GM18520 (cell line): ENCODE results near the gene FGGY.
"Not testable (repeated sequence)": the region's sequence is repeated elsewhere in the genome, so short reads cannot be mapped to it uniquely, and the experiment has no call there.

ENCODE experiments used
- ATAC-seq: cut with Tn5 transposase; IDR thresholded peaks from one replicate; pipeline ENCODE4 v1.9.1; 2021; ENCODE audit not compliant: unreplicated experiment

The FGGY gene

GRCh38 chr1:59288046-59288445 is 8.8 kb upstream of the FGGY start:
- ATAC-seq, result no peak

DNA sequence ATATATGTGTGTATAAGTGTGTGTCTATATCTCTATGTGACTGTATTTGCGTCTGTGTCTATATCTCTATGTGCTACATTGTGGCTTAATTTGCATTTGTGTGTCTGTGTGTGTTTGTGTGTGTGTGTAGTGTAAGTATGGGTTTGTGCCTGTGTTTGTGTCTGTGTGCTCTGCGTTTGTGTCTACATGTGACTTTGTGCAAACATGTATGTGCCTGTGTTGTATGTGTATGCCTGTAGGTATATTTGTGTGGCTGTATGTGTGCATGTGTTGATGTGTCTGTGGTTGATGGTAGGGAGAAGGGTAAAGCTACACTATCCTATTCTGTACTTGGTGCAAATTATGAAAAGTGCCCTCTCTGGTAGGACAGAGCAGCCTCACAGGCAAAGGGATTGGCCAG is 7.3 kb upstream of the FGGY start:
- ATAC-seq, result no peak

DNA sequence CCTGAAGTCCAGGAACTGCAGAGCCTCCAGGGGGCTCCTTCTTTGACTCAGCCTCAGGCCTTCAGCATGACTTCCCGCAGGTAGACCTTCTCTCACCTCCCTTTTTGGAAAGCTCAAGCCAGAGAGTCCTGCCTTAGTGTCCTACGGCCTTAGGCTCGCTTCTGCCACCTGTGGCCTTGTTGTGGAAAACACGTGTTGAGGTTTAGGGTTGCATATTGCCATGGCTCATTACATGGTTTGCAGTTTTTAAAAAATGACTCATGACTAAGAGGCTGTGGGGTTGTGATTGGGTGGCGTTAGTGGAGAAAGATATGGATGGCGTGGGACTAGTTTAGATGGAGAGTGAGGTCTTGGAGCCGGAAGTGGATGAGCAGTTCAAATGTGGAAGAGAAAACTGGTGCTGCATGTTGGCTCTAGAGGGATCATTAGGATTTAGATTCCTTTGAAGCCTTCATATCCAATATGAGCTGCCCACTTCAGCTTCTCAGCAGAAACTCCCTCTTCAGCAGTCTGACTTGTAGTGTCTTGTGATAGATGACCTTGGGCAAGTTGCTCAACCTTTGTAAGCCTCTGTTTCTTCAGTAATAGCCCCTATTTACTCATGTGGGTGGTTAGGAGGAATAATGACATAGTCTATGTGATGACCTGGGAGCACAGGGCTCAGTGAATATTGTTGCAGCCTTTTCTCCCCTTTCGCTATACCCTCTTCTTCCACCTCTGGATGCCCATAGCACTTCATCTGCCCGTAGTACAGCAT is 6.5 kb upstream of the FGGY start:
- ATAC-seq, result peak; percentile 67

GRCh38 chr1:59291561-59291960 is 5.3 kb upstream of the FGGY start:
- no peak for ATAC-seq

DNA sequence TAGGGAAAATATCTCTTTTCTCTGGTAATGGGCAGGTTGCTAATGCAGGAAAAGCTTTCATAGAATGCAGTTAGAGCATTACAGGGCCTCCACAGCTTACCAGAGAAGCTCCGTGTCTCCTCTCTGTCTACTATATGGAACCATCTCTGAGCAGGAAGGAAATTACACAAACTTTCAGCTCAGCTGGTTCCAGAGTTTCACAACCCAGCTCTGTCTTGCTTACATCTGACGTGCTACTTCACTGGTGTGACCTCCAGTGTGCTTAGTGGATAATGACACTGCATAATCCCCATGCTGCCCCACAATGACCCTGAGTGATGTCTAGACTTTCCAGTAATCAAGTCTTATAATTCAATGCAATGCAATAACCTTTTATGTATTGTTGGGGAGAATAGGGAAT is 4.3 kb upstream of the FGGY start:
- no peak for ATAC-seq

DNA sequence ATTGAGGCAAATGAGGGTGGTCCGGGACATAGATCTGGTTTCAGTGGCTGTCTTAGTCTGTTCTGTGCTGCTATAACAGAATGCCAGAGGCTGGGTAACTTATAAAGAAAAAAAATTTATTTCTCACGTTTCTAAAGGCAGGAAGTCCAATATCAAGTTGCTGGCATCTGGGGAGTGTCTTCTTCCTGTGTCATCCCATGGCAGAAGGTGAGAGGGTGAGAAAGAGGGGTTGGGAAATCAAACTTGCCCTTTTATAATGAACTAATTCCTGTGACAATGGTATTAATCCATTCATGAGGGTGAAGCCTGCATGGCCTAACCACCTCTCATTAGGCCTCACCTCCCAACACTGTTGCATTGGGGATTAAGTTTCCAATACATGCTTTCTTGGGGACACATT is 3.7 kb upstream of the FGGY start:
- ATAC-seq, result no peak

DNA sequence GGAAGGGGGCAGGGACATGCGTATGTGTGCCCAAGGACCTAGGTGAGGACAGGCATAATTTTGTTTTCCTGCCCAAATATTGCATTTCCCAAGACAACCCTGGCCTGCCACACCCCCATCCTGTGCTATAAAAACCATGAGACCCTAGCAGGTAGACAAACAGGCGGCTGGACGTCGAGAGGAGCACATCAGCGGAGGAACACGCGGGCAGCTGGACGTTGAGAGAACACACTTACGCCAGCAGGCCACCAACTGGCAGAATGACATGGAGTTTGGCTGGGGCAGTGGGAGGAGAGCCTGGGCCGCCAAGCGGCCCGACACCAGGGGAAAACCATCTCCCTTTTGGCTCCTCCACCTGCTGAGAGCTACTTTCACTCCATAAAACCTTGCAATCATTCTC is 3.0 kb upstream of the FGGY start:
- no peak for ATAC-seq

DNA sequence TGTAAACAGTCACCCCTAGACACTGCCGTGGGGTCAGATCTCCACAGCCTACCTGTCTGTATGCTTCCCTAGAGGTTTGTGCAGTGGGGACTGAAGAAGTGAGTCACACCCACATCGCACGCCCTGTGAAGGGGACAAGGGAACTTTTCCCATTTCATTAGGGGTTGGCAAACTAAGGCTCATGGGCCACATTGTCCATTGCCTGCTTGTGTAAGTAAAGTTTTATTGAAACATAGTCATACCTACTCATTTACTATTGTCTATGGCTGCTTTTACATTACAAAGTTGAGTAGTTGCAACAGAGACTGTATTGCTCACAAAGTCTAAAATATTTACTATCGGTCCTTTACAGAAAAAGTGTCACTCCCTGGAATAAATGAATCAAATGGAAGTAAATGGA is 2.5 kb upstream of the FGGY start:
- no peak for ATAC-seq

GRCh38 chr1:59295618-59296017 is 1.3 kb upstream of the FGGY start:
- ATAC-seq, result no peak

DNA sequence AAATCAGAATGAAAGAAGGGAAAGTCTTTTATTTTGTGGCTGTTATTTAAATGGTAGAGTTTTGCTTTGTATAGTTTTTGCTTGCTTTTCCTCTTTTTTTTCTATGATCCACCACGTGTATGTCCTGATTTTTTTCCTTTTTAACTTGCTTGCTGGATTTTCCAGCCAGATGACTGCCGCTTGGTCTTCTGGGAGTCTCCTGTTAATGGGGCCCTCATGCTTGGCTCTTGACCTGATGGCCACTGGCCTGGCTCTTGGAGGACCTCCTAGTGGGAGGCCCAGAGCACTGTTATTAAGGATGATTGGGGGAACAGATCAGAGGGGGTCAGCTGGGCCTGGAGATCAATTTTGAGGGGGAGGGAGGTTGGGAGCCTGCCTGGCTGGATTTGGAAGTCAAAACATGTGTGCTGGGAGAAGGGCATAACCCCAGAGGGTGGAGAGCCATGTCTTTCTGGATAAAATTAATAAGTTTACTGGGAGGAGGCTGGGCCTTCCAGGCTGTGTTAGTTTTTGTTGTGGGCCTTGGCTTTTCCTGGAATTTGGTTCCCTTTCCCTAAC is 1.2 kb downstream of the FGGY start:
- no peak for ATAC-seq

DNA sequence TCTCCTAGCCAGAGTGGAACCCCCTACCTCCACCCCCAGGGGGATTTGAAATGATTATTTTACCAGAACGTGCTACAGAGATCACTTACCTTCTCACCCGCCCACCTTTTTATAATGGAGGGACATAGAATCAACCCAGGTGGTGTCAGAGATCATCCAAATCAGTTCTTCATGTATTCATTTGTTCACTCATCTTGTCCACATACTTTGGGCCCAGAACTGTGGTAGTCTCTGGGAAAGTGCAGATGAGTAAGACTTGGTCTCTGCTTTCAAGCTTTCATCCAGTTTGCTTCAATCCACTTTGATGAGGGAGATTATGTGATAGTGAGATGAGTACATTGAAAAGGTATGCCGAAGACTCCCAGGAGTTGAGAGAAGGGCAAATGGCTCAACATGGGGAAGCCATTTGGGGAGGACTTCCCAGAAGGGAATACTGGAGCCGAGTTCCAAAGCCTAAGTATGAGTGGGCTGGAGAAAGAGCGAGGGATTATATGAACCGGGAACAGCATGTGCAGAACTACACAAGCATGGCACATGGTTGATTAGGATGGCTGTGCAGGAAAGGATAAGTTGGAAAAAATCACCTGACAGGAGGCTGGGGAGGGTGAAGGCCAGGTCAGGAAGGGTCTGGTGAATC is 1.9 kb downstream of the FGGY start:
- no peak for ATAC-seq

- ATAC-seq, result not testable (repeated sequence)
Observed at GRCh38 chr1:59299670-59300069, 2.8 kb downstream of the FGGY start.

- ATAC-seq, result no peak
Observed at GRCh38 chr1:59302297-59302696, 5.4 kb downstream of the FGGY start.

DNA sequence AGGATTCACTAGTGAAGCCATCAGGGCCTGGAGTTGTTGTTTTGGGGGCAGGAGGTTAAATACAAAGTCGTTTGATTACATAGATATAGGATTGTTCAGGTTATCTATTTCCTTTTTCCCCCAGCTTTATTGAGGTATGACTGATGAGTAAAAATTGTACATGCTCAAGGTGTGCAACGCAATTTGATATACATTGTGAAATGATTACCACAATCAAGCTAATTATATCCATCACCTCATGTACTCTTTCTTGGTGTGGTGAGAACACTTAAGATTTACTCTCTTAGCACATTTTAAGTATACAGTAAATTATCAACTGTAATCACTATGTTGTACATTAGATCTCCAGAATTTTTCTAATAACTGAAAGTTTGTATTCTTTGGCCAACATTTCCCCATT is 6.0 kb downstream of the FGGY start:
- ATAC-seq, result no peak

GRCh38 chr1:59305188-59305587 is 8.3 kb downstream of the FGGY start:
- no peak for ATAC-seq

DNA sequence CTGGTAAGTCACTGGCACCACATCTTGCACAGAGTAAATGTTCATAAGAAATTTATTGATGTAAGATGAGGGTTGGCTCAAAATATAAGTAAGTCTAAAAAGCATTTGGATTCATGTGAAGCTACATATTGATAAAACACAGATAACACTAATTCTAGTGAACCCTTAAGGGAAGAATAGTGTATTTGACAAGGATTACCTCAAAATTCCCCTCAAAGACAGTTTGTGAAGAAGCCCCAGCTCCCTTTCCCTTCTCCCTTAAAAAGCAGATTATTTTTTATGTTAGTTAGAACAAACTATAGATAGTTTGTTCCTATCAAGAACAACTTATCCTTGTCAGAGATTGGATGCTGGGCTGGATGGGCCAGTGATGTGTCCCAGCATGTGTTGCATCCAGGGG is 10.7 kb downstream of the FGGY start:
- no peak for ATAC-seq

DNA sequence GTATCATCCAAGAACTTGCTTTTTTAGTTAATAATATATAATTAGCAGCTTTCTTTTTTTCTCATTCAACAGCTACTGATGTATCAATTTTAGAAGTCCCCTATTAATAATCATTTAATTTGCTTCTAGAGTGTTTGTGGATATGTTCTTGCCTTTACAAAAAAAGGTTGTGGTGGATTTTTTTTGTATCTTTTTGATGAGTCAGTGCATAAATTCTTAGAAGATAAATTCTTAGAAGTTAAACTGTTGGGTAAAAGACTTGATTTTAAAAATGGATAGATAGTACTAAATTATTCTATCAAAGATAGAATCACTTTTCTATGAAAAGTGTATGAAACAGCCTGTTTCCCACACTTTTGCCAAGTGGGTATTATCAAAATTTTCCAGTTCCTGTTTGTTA is 11.9 kb downstream of the FGGY start:
- ATAC-seq, result no peak

GRCh38 chr1:59309392-59309791 is 12.5 kb downstream of the FGGY start:
- ATAC-seq, result no peak

DNA sequence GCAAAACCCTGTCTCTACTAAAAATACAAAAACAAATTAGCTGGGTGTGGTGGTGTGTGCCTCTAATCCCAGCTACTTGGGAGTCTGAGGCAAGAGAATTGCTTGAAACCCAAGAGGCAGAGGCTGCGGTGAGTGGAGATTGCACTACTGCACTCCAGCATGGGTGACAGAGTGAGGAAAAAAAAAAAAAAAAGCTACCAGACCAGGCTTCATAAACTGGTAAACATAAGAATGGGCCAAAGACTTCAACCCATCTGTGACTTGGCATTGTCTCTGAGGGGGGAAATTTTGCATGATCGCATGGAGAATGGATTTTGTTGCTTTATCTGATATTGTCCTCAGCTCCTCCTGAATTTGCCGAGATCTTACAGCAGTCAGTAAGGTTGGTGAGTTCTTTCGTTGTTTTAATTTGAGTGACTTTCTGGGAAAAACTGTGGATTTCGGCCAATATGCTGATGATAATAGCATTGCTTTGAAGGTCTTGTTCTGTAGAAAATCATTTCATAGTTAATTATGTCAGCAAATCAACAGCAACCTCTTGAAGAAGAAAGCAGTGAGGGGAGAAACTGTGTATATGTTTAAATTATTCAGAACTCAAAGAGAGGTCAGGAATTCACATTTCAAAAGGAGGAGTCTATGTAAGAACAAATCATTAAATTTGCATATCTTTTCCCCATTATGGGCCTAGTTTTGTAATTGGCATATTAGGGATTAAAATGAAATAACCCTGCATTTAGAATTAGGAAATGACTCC is 13.1 kb downstream of the FGGY start:
- ATAC-seq, result no peak

DNA sequence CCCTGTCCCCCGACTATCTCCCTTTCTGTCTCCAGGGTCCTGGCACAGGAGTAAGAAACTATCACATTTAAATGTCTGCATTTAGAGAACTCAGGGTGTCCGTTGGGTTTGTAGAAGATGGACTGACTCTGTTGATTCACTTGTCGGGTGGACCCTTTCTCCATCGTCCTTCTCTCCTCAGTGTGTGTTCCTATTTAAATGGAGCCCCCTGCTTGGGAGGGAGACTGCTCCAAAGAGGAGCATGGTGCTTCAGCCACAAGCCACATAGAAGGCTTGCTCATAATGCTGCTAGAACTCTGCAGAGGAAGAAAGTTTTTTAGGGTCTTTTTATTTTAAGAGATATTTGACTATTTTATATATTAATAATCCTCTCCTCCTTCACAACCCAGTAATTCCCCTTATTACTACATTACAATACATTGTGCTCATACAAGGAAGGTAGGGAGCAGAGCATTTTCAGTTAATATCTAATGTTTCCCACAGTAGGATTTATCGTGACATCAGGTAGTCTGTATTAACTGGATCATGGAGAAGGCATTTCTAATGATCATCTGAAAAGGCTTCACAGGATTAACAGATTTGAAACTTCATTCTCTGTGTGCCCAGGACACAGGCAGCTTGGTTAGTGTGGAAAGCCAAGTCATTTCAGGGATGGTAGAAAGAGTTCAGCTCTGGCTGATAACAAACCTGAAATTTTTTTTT is 13.8 kb downstream of the FGGY start:
- ATAC-seq, result no peak
